ENCODE data around the gene TNFSF8. TPM values are rescaled to one million over a fixed set of nuclear protein-coding genes. Genes with fewer than 3 reads are reported as not detected.

TNFSF8 gene
- total RNA-seq, 1 donor, result 83.1 TPM

DNA sequence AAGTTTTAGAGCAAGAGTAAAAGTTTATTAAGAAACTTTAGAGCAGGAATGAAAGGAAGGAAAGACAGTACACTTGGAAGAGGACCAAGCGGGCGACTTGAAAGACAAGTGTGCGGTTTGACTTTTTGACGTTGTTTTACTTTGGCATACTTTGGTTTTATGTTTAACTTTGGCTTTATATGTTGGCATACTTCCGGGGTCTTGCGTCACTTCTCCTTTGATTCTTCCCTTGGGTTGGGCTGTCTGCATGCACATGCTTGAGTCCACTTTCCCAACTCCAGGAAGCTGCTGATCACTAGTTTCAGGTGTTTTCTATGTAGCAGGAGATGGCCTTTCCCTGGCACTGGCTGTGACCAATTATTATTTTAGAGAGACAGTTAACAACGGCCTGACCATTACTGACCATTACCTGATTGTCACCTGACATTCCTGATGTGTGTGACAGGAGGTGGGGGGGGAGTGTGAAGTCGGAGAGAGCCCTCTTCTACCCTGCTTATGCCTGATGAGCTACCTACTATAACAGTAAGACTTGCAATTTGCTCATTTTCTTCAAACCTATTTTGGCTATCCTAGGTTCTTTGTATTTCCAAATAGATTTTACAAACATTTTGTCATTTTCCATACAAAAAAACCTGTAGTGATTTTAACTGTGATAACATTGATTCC is 45.5 kb downstream of the TNFSF8 start:
- Histone ChIP-seq H3K9me3 (ENCODE audit: low read depth, low read length) (peaks cover 14% of the 10 kb centered on the region), H3K4me3 (ENCODE audit: low read length) (no peak overlapping the region), H3K4me1 (ENCODE audit: insufficient read depth, low read length) (peaks cover 34% of the 10 kb centered on the region), H3K27me3 (ENCODE audit: insufficient read depth, low read length) (no peaks in the 10 kb centered on the region)

DNA sequence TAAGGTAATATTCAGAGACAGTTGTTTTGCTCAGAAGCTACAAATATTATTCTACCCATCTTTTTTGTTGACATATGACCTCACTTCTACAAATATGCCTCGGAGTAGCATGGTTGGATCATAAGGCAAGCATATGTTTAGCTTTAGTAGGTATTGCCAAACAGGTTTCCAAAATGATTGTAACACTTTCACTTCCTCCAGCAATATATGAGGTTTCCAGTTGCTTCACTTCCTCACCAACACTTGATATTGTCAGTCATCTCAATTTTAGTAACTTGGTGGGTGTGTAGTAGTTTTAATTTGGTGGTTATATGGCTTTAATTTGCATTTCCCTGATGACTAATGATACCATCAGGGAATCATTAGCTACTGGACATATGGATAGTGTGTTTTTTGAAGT is 46.7 kb downstream of the TNFSF8 start:
- no peak overlapping the region for H3K4me3 ChIP-seq (ENCODE audit: low read length)
- peaks cover 14% of the 10 kb centered on the region for H3K9me3 ChIP-seq (ENCODE audit: low read depth, low read length)
- H3K4me1 ChIP-seq (ENCODE audit: insufficient read depth, low read length), result peaks cover 23% of the 10 kb centered on the region
- no peaks in the 10 kb centered on the region for H3K27me3 ChIP-seq (ENCODE audit: insufficient read depth, low read length)

DNA sequence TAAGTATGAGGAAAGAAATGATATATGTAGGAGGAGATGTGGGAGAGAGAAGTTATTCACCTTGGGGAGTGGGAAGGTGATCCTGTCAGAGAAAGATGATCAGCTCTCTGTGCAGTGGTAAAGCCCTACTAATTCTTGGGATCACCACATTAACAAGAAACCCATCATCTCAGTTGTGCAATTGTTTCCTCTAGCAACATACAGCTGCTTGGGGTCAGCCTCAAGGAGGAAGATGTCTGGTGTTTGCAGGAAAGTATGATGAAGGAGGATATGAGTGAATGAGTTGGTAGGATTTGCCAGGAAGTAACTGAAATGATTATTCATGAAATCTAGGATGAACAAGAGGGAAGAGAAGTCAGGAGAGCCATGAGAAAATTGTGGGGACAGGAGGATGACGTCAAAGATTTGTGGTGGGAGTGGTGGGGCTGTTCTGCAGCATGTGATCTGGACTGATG is 50.1 kb downstream of the TNFSF8 start:
- H3K4me1 ChIP-seq (ENCODE audit: insufficient read depth, low read length), result peaks cover 20% of the 10 kb centered on the region
- H3K27me3 ChIP-seq (ENCODE audit: insufficient read depth, low read length), result no peaks in the 10 kb centered on the region
- H3K9me3 ChIP-seq (ENCODE audit: low read depth, low read length), result peaks cover 17% of the 10 kb centered on the region
- H3K4me3 ChIP-seq (ENCODE audit: low read length), result no peak overlapping the region

DNA sequence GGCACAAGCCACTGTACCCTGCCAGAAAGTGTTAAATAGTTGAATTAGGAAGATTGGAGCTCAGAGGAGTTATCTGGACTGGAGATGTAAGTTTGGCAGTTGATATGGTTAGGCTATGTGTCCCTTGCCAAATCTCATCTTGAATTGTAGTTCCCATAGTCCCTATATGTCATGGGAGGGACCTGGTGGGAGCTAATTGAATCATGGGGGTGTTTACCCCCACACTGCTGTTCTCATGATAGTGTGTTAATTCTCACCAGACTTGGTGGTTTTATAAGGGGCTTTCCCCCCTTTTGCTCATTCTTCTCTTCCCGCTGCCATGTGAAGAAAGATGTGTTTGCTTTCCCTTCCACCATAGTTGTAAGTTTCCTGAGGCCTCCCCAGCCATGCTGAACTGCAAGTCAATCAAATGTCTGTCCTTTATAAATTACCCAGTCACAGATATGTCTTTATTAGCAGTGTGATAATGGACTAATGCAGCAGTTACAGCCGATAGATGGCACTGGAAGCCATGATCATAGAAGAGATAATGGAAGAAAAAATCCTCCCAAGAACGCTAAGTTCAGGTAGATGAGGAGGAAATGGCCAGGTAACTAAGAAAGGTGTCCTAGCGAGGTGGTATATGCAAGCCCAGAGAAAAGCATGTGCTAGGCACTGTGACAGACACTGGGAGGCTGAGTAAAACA is 51.4 kb downstream of the TNFSF8 start:
- peaks cover 20% of the 10 kb centered on the region for H3K4me1 ChIP-seq (ENCODE audit: insufficient read depth, low read length)
- no peak overlapping the region for H3K4me3 ChIP-seq (ENCODE audit: low read length)
- H3K9me3 ChIP-seq (ENCODE audit: low read depth, low read length), result peaks cover 19% of the 10 kb centered on the region
- H3K27me3 ChIP-seq (ENCODE audit: insufficient read depth, low read length), result no peaks in the 10 kb centered on the region

DNA sequence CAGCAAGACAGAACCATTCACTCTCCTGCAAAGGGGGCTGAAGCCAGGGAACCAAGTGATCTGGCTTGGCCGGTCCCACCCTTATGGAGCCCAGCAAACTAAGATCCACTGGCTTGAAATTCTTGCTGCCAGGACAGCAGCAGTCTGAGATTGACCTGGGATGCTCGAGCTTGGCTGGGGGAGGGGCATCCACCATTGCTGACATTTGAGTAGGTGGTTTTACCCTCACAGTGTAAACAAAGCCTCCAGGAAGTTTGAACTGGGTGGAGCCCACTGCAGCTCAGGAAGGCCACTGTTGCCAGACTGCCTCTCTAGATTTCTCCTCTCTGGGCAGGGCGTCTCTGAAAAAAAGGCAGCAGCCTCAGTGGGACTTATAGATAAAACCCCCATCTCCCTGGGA is 60.5 kb downstream of the TNFSF8 start:
- Histone ChIP-seq H3K4me1 (ENCODE audit: insufficient read depth, low read length) (peaks cover 15% of the 10 kb centered on the region), H3K9me3 (ENCODE audit: low read depth, low read length) (peaks cover 7% of the 10 kb centered on the region), H3K27me3 (ENCODE audit: insufficient read depth, low read length) (no peaks in the 10 kb centered on the region), H3K4me3 (ENCODE audit: low read length) (no peak overlapping the region)

DNA sequence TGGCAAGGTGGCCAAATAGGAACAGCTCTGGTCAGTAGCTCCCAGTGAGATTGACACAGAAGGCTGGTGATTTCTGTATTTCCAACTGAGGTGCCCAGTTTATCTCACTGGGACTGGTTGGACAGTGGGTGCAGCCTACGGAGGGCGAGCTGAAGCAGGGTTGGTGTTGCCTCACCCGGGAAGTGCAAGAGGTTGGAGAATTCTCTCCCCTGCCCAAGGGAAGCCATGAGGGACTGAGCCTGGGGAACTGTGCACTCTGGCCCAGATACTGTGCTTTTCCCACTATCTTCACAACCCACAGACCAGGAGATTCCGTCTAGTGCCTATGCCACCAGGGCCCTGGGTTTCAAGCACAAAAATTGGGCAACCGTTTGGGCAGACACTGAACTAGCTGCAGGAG is 61.0 kb downstream of the TNFSF8 start:
- peaks cover 15% of the 10 kb centered on the region for H3K4me1 ChIP-seq (ENCODE audit: insufficient read depth, low read length)
- peaks cover 2% of the 10 kb centered on the region for H3K9me3 ChIP-seq (ENCODE audit: low read depth, low read length)
- no peak overlapping the region for H3K4me3 ChIP-seq (ENCODE audit: low read length)
- H3K27me3 ChIP-seq (ENCODE audit: insufficient read depth, low read length), result no peaks in the 10 kb centered on the region

DNA sequence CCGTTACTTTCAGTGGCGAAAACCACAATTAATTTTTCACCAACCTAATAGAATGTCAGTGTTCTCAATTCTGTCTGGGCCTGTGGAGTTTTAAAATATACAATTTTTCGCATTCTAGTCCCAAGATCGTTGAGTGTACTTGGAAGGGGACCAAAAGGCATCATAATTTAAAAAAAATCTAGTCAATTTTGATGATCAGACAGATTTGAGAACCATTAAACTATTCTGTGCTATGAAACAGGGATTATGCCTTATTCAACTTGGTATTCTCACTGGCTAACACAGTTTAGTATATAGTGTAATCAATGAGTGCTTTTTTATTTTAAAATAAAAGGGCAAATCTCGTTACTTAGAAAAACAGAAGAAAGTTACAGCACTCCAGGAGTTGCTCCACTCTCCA is 63.1 kb downstream of the TNFSF8 start:
- Histone ChIP-seq H3K9me3 (ENCODE audit: low read depth, low read length) (no peaks in the 10 kb centered on the region), H3K27me3 (ENCODE audit: insufficient read depth, low read length) (no peaks in the 10 kb centered on the region), H3K4me1 (ENCODE audit: insufficient read depth, low read length) (peaks cover 15% of the 10 kb centered on the region), H3K4me3 (ENCODE audit: low read length) (no peak overlapping the region)

DNA sequence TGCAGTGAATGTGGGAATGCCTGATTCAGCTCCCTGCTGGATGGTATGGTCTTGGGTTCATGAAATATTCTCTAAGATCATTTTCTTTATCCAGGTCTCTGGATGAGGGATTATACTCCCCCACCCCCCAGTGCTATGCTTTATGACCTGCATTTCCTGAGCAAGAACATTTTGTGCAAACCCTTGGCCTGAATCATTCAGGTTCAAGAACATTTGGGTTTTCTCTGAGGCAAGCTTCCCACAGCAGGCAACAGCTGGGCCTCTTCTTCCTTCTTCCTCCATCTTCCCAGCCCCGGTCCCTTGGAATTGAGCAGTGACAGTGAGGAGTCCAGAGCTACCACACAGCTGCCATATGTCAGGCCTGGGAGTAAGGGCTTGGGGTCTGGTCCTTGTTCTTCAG is 65.9 kb downstream of the TNFSF8 start:
- H3K4me3 ChIP-seq (ENCODE audit: low read length), result no peak overlapping the region
- H3K9me3 ChIP-seq (ENCODE audit: low read depth, low read length), result no peaks in the 10 kb centered on the region
- H3K27me3 ChIP-seq (ENCODE audit: insufficient read depth, low read length), result no peaks in the 10 kb centered on the region
- H3K4me1 ChIP-seq (ENCODE audit: insufficient read depth, low read length), result peaks cover 10% of the 10 kb centered on the region

DNA sequence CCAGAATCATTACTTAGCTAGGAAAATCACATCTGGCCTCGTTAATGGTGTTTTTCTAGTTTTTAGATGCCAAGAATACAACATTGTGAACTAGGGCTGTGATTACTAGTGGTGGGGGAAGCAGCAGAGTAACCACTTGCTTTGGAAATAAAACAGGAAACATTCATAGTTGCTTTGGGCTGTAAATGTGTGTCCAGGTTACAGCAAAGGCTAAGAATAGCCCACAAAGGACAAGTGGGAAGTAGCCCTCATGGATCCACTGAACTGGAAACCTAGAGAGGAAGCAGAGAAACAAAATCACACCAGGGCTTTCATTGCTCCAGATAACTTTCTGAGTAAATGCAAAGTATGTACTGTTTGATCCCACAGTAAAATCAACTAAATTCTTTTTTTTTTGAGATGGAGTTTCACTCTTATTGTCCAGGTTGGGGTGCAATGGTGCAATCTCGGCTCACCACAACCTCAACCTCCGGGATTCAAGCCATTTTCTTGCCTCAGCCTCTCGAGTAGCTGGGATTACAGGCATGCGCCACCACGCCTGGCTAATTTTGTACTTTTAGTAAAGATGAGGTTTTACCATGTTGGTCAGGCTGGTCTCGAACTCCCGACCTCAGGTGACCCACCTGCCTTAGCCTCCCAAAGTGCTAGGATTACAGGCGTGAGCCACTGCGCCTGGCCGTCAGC is 68.3 kb downstream of the TNFSF8 start:
- Histone ChIP-seq H3K4me1 (ENCODE audit: insufficient read depth, low read length) (peaks cover 5% of the 10 kb centered on the region), H3K27me3 (ENCODE audit: insufficient read depth, low read length) (no peaks in the 10 kb centered on the region), H3K4me3 (ENCODE audit: low read length) (no peak overlapping the region), H3K9me3 (ENCODE audit: low read depth, low read length) (no peaks in the 10 kb centered on the region)

DNA sequence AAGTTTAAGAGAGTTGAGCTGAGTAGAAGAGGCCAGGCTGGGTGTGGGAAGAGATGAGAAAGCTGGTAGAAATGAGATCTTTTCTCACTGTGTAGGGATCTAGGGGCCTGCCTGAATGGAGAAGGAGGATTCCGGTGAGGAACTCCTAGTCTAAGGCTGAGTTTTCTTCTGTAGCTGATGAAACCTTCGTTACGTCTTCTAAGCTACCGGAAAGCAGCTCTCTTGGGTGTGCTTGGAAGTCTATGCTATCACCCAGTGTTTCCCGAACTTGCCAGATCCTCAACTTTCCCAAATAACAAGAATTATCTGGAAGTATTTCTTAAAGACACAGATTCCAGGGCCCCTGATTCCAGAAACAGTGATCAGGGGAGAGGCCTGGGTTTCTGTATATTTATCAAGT is 69.1 kb downstream of the TNFSF8 start:
- Histone ChIP-seq H3K9me3 (ENCODE audit: low read depth, low read length) (no peaks in the 10 kb centered on the region), H3K4me1 (ENCODE audit: insufficient read depth, low read length) (peaks cover 5% of the 10 kb centered on the region), H3K27me3 (ENCODE audit: insufficient read depth, low read length) (no peaks in the 10 kb centered on the region)

DNA sequence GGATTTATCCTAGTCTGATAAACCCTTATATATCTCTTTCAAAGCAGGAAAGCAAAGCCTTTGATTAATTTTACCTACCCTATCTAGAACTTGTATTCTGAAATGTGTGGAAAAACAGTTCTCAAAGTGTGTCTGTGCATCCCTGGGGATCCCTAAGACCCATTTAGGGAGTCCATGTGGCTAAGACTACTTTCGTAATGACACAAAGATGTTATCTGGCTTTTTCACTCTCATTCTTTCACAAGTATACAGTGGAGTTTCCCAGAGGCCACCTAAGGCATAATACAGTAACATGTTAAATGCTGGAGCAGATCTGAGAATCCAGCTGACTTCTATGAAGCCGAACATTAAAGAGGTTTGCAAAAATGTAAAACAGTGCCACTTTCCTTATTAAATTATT is 70.2 kb downstream of the TNFSF8 start:
- Histone ChIP-seq H3K27me3 (ENCODE audit: insufficient read depth, low read length) (no peaks in the 10 kb centered on the region), H3K4me1 (ENCODE audit: insufficient read depth, low read length) (peaks cover 5% of the 10 kb centered on the region), H3K4me3 (ENCODE audit: low read length) (no peak overlapping the region), H3K9me3 (ENCODE audit: low read depth, low read length) (no peaks in the 10 kb centered on the region)

More for the DNA sequence above, 69.1 kb downstream of the TNFSF8 start:
- no peak overlapping the region for H3K4me3 ChIP-seq (ENCODE audit: low read length)

DNA sequence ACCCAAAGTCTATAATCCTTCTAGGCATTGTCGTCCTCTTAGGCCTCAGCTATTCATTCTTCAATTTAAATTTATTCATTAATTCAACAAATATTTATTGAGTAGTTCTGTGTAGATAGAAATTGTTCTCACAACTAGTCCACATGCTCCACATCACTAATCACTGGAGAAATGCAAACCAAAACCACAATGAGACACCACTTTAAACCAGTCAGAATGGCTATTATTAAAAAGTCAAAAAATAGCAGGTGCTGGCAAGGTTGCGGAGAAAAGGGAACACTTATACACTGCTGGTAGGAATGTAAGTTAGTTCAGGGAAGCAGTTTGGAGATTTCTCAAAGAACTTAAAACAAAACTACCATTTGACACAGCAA is 73.5 kb downstream of the TNFSF8 start:
- Histone ChIP-seq H3K27me3 (ENCODE audit: insufficient read depth, low read length) (no peaks in the 10 kb centered on the region), H3K4me1 (ENCODE audit: insufficient read depth, low read length) (peaks cover 14% of the 10 kb centered on the region), H3K4me3 (ENCODE audit: low read length) (no peak overlapping the region), H3K9me3 (ENCODE audit: low read depth, low read length) (no peaks in the 10 kb centered on the region)

DNA sequence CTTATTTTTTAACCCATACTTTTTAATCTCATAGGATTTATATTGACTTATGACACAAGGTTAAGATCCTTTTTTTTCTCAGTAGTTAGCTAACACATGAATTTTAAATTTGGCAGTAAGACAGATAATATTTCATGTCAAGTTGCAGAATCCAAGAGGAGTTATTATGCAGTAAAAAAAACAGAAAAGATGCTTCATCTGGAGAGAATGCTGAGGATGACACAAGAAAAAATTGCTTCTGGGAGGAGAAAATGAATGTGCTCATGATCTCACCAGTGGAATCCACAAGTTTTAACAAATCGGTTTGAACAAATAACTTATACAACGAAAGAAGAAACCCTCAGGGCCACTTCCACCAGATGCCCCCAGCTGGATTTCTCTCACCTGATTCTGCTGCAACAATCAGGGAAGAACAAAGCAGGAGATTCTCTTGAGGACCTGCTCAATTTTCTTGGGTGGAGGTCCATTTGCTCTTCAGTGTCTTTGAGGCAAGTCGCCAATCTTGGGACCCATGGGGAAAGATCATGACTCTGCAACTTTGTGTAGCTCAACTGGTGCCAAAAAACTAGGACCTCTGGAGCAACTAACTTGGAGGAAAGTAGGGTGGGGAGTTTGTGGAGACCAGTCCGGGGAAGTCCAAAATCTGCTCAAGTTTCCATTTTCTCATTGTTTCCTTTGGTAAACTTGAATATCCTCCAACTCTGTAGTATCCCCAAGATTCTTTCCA is 74.0 kb downstream of the TNFSF8 start:
- no peaks in the 10 kb centered on the region for H3K27me3 ChIP-seq (ENCODE audit: insufficient read depth, low read length)
- H3K9me3 ChIP-seq (ENCODE audit: low read depth, low read length), result no peaks in the 10 kb centered on the region
- H3K4me3 ChIP-seq (ENCODE audit: low read length), result no peak overlapping the region
- H3K4me1 ChIP-seq (ENCODE audit: insufficient read depth, low read length), result peaks cover 18% of the 10 kb centered on the region

DNA sequence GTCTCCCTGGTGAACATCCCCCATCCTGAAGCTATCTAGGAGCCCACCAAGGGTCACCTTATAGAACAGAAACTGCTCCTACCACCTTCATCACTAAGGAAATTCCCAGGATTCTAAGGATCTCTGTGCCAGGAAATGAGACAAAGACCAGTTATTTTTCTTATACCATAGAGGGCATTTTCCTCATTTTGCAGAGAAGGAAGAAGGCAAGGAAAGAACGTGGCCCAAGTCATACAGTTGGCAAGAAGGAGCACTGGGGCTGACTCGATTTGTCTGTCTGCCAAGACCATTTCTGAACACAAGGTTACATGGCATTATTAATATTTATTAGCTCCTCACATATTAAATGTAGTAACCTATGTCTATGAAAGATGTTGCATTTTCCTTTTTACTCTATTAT is 74.9 kb downstream of the TNFSF8 start:
- H3K4me1 ChIP-seq (ENCODE audit: insufficient read depth, low read length), result peaks cover 26% of the 10 kb centered on the region
- H3K27me3 ChIP-seq (ENCODE audit: insufficient read depth, low read length), result no peaks in the 10 kb centered on the region
- no peak overlapping the region for H3K4me3 ChIP-seq (ENCODE audit: low read length)
- H3K9me3 ChIP-seq (ENCODE audit: low read depth, low read length), result no peaks in the 10 kb centered on the region

DNA sequence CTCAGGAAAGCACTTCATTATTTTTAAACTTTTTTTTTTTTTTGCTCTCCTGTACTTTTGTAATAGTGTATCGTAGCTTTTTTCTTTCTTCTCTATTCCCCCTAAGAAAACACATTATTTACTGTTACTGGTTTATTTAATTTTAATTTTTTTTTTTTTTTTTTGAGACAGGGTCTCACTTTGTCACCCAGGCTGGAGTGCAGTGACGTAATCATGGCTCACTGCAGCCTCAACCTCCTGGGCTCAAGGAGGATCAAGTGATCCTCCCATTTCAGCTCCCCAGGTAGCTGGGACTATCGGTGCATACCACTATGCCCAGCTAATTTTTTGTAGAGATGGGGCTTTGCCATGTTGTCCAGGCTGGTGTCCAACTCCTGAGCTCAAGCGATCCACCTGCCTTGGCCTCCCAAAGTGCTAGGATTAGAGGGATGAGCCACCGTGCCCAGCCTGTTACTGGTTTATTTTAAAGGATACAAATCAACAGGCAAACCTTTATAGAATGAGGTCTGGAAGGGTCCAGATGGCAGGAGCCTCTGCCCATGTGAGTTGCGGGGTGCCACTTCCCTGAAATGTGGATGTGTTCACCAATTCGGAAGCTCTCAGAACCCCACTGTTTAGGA is 75.5 kb downstream of the TNFSF8 start:
- no peak overlapping the region for H3K4me3 ChIP-seq (ENCODE audit: low read length)
- no peaks in the 10 kb centered on the region for H3K9me3 ChIP-seq (ENCODE audit: low read depth, low read length)
- H3K4me1 ChIP-seq (ENCODE audit: insufficient read depth, low read length), result peaks cover 26% of the 10 kb centered on the region
- no peaks in the 10 kb centered on the region for H3K27me3 ChIP-seq (ENCODE audit: insufficient read depth, low read length)
